Measurements from ENCODE around the gene SEPTIN12.

DNA sequence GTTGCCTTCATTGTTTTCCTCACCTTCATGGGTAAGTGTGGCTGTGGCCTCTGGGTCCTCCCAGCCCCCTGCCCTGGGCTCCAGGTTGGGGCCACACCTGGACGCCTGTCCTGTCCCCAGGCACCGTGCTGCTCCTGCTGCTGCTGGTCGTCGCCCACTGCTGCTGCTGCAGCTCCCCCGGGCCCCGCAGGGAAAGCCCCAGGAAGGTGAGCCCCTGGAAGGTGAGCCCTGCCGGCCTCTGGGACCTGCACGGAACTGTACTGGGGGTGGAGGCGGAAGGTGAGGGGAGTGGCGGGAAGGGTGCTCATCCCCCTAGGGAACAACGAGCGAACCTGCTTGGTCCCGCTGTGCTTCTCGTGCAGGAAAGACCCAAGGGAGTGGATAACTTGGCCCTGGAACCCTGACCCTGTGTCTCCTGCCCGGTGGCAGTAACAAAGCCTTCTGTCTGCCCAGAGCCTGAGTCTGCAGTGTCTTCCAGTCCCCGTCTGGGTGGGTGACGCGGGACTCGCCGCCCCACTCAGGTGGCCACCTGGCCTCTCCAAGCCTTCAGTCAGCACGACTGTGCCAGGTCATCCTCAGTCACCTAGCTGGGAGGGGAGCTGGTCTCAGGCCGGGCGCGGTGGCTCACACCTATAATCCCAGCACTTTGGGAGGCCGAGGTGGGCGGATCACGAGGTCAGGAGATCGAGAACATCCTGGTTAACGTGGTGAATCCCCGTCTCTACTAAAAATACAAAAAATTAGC, 7.9 kb upstream of the SEPTIN12 start:
- TF ChIP-seq, protein P1, sequence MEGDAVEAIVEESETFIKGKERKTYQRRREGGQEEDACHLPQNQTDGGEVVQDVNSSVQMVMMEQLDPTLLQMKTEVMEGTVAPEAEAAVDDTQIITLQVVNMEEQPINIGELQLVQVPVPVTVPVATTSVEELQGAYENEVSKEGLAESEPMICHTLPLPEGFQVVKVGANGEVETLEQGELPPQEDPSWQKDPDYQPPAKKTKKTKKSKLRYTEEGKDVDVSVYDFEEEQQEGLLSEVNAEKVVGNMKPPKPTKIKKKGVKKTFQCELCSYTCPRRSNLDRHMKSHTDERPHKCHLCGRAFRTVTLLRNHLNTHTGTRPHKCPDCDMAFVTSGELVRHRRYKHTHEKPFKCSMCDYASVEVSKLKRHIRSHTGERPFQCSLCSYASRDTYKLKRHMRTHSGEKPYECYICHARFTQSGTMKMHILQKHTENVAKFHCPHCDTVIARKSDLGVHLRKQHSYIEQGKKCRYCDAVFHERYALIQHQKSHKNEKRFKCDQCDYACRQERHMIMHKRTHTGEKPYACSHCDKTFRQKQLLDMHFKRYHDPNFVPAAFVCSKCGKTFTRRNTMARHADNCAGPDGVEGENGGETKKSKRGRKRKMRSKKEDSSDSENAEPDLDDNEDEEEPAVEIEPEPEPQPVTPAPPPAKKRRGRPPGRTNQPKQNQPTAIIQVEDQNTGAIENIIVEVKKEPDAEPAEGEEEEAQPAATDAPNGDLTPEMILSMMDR (IDR thresholded peaks at IDR 0.05), result no peak
- TF ChIP-seq EZH2 (IDR thresholded peaks at IDR 0.05; ENCODE audit: borderline replicate concordance, insufficient read depth, low read depth, low read length, poor library complexity, severe bottlenecking), result no peak

Data from B cell (primary cell).